SK-N-SH treated with all-trans-retinoic acid at 6 μM for 48 hours (cell line): Measurements from ENCODE around the gene NSRP1.

Experiments used
- ATAC-seq: fragments of 200-7000 bp; cut with Tn5 transposase; 3 replicates; pipeline ENCODE4 v1.9.1; 2020; ENCODE audit warnings: mild to moderate bottlenecking, moderate library complexity
- ARNTL ChIP-seq: fragments of 450-650 bp; formaldehyde crosslinking; IDR thresholded peaks from 2 replicates; pipeline ENCODE4 v1.5.0; 2020; ENCODE audit warnings: low read depth, mild to moderate bottlenecking, moderate library complexity, borderline replicate concordance
- CREB5 ChIP-seq: fragments of 250-450 bp; sonication (Bioruptor Pico); IDR thresholded peaks from 2 replicates; pipeline ENCODE4 v1.5.1; 2020; ENCODE audit warnings: low read depth, mild to moderate bottlenecking, moderate library complexity
- CSRNP3 ChIP-seq: fragments of 250-450 bp; sonication (Bioruptor Pico); IDR thresholded peaks from 2 replicates; pipeline ENCODE4 v1.5.1; 2021; ENCODE audit warnings: mild to moderate bottlenecking, moderate library complexity
- ESRRG ChIP-seq: fragments of 250-450 bp; sonication (Bioruptor Pico); IDR thresholded peaks from 2 replicates; pipeline ENCODE4 v1.6.1; 2021; ENCODE audit warnings: mild to moderate bottlenecking
- GLIS3 ChIP-seq: fragments of 250-450 bp; sonication (Bioruptor Pico); IDR thresholded peaks from 2 replicates; pipeline ENCODE4 v1.5.0; 2020; ENCODE audit warnings: mild to moderate bottlenecking, moderate library complexity
- ISL1 ChIP-seq: fragments of 250-450 bp; sonication (Bioruptor Pico); IDR thresholded peaks from 2 replicates; pipeline ENCODE4 v2.1.2; 2022; ENCODE audit warnings: mild to moderate bottlenecking, moderate library complexity
- OSR1 ChIP-seq: fragments of 250-450 bp; sonication (Bioruptor Pico); IDR thresholded peaks from 2 replicates; pipeline ENCODE4 v1.8.0; 2022; ENCODE audit warnings: moderate library complexity, mild to moderate bottlenecking, inconsistent platforms
- PATZ1 ChIP-seq: fragments of 250-450 bp; sonication (Bioruptor Pico); IDR thresholded peaks from 2 replicates; pipeline ENCODE4 v1.8.0; 2020; ENCODE audit warnings: mild to moderate bottlenecking, moderate library complexity, borderline replicate concordance
- POU6F1 ChIP-seq: fragments of 250-450 bp; sonication (Bioruptor Pico); IDR thresholded peaks from 2 replicates; pipeline ENCODE4 v1.8.0; 2021; ENCODE audit warnings: low read depth, mild to moderate bottlenecking, moderate library complexity, borderline replicate concordance
- PPARA ChIP-seq: fragments of 250-450 bp; sonication (Bioruptor Pico); IDR thresholded peaks from 2 replicates; pipeline ENCODE4 v1.5.0; 2020; ENCODE audit warnings: mild to moderate bottlenecking, borderline replicate concordance
- SNAI2 ChIP-seq: fragments of 250-450 bp; sonication (Bioruptor Pico); IDR thresholded peaks from 2 replicates; pipeline ENCODE4 v1.5.0; 2020; ENCODE audit warnings: mild to moderate bottlenecking, moderate library complexity
- TCF4 ChIP-seq: fragments of 250-450 bp; sonication (Bioruptor Pico); IDR thresholded peaks from 2 replicates; pipeline ENCODE4 v1.8.0; 2021; ENCODE audit warnings: mild to moderate bottlenecking, moderate library complexity, borderline replicate concordance
- TOX ChIP-seq: fragments of 250-450 bp; sonication (Bioruptor Pico); IDR thresholded peaks from 2 replicates; pipeline ENCODE4 v1.8.0; 2021; ENCODE audit warnings: mild to moderate bottlenecking, moderate library complexity, borderline replicate concordance
- ZC3H10 ChIP-seq: fragments of 250-450 bp; sonication (Bioruptor Pico); IDR thresholded peaks from 2 replicates; pipeline ENCODE4 v1.5.1; 2021; ENCODE audit warnings: mild to moderate bottlenecking, moderate library complexity
- ZFP30 ChIP-seq: fragments of 450-650 bp; formaldehyde crosslinking; IDR thresholded peaks from 2 replicates; pipeline ENCODE4 v1.5.0; 2022; ENCODE audit warnings: mild to moderate bottlenecking, moderate library complexity
- ZNF565 ChIP-seq: fragments of 450-650 bp; formaldehyde crosslinking; conservative IDR thresholded peaks from 2 replicates; pipeline ENCODE4 v1.5.0; 2020; ENCODE audit warnings: low read depth, mild to moderate bottlenecking, moderate library complexity
- ZNF70 ChIP-seq: fragments of 450-650 bp; formaldehyde crosslinking; IDR thresholded peaks from 2 replicates; pipeline ENCODE4 v1.5.0; 2020; ENCODE audit warnings: mild to moderate bottlenecking, moderate library complexity
- ZNF8 ChIP-seq: fragments of 450-650 bp; formaldehyde crosslinking; IDR thresholded peaks from 2 replicates; pipeline ENCODE4 v1.5.0; 2020; ENCODE audit warnings: mild to moderate bottlenecking, moderate library complexity

The NSRP1 gene

GRCh38 chr17:30222251-30222650, 105.6 kb downstream of the NSRP1 start (continued):
- TF ChIP-seq POU6F1 (no peak), OSR1 (CRISPR knock-in tag) (no peak), PATZ1 (CRISPR knock-in tag) (no peak), CSRNP3 (no peak), TCF4 (CRISPR knock-in tag) (no peak)
- TF ChIP-seq, all 23 proteins: peak for 0

- no peak for ATAC-seq
- no peak for TF ChIP-seq OSR1 (CRISPR knock-in tag)
- no peak for TF ChIP-seq SNAI2 (CRISPR knock-in tag)
- no peak for TF ChIP-seq ZNF8 (CRISPR knock-in tag)
- TF ChIP-seq TCF4 (CRISPR knock-in tag), result no peak
- TF ChIP-seq TOX (CRISPR knock-in tag), result no peak
- TF ChIP-seq ZFP30 (CRISPR knock-in tag), result no peak
- TF ChIP-seq ESRRG (CRISPR knock-in tag), result no peak
- no peak for TF ChIP-seq PATZ1 (CRISPR knock-in tag)
These were observed 106.1 kb downstream of the NSRP1 start for GRCh38 chr17:30222721-30223175.

GRCh38 chr17:30224419-30224960, 107.9 kb downstream of the NSRP1 start:
- ATAC-seq, result no peak
- TF ChIP-seq SNAI2 (CRISPR knock-in tag), result no peak
- TF ChIP-seq GLIS3 (CRISPR knock-in tag), result no peak
- no peak for TF ChIP-seq CREB5 (CRISPR knock-in tag)
- TF ChIP-seq, all 23 proteins: peak for 0

GRCh38 chr17:30225112-30225511, 108.5 kb downstream of the NSRP1 start:
- no peak for TF ChIP-seq ZFP30 (CRISPR knock-in tag)
- TF ChIP-seq PPARA (CRISPR knock-in tag), result no peak
- TF ChIP-seq ISL1 (CRISPR knock-in tag), result no peak

GRCh38 chr17:30225919-30226553, 109.4 kb downstream of the NSRP1 start:
- ATAC-seq, result no peak
- TF ChIP-seq ARNTL (CRISPR knock-in tag), result no peak
- no peak for TF ChIP-seq ISL1 (CRISPR knock-in tag)
- no peak for TF ChIP-seq ZNF70 (CRISPR knock-in tag)
- TF ChIP-seq POU6F1, result no peak
- no peak for TF ChIP-seq GLIS3 (CRISPR knock-in tag)
- TF ChIP-seq CSRNP3, result no peak
- TF ChIP-seq ZNF8 (CRISPR knock-in tag), result no peak
- TF ChIP-seq TCF4 (CRISPR knock-in tag), result no peak
- TF ChIP-seq ZNF565, result no peak
- TF ChIP-seq PATZ1 (CRISPR knock-in tag), result no peak
- no peak for TF ChIP-seq ZC3H10 (CRISPR knock-in tag)
- no peak for TF ChIP-seq TOX (CRISPR knock-in tag)

More at GRCh38 chr17:30225112-30225511, 108.5 kb downstream of the NSRP1 start:
- no peak for ATAC-seq
